H1 (cell line): ENCODE results near the gene STRA8. TPM values are rescaled to one million over a fixed set of nuclear protein-coding genes. Genes with fewer than 3 reads are reported as not detected.

Experiments used
- CTCF ChIA-PET: fragments of 300-600 bp; sonication (Branson Sonifier 250); formaldehyde crosslinking; loops from one replicate; lab custom pipeline; 2021; ENCODE audit not compliant: partially characterized antibody; lab: Charles Lee
- POLR2A ChIA-PET: fragments of 300-600 bp; sonication (Branson Sonifier 250); formaldehyde crosslinking; loops from one replicate; lab custom pipeline; 2021; ENCODE audit warnings: inconsistent platforms; ENCODE audit not compliant: partially characterized antibody; lab: Charles Lee
- DNase-seq, 2 experiments: peaks; one replicate each; pipeline versions ENCODE4 v3.0.0 to v3.0.0-alpha.2; 2010 to 2022; ENCODE audit warnings: low spot score in 2 of 2, low read depth in 1 of 2, mixed read lengths in 1 of 2
- FAIRE-seq: peaks from 2 replicates; lab custom pipeline; 2011; peaks lifted over from hg19 to GRCh38; lab: Jason Lieb, UNC
- H2AFZ ChIP-seq: 2 replicates; pipeline ENCODE4 v1.8.1; 2012; ENCODE audit warnings: low read length, inconsistent platforms
- H2AK5ac ChIP-seq: 2 replicates; pipeline ENCODE4 v1.6.1; 2013; ENCODE audit warnings: low read depth, low read length
- H2BK120ac ChIP-seq: replicated peaks from 2 replicates; pipeline ENCODE3; 2013; ENCODE audit warnings: low read depth, low read length, inconsistent platforms
- H2BK12ac ChIP-seq: 2 replicates; pipeline ENCODE4 v1.6.1; 2013; ENCODE audit warnings: low read depth, low read length
- H2BK15ac ChIP-seq: 2 replicates; pipeline ENCODE4 v1.6.1; 2013; ENCODE audit warnings: low read length
- H2BK20ac ChIP-seq: 2 replicates; pipeline ENCODE4 v1.6.1; 2013; ENCODE audit warnings: low read length
- H2BK5ac ChIP-seq: 2 replicates; pipeline ENCODE4 v1.6.1; 2013; ENCODE audit warnings: low read depth, low read length
- H3K14ac ChIP-seq: 2 replicates; pipeline ENCODE4 v1.6.1; 2013; ENCODE audit warnings: inconsistent platforms; ENCODE audit not compliant: insufficient read length
- H3K18ac ChIP-seq: 2 replicates; pipeline ENCODE4 v1.6.1; 2013; ENCODE audit warnings: low read length; ENCODE audit errors: extremely low read depth
- H3K23ac ChIP-seq: 2 replicates; pipeline ENCODE4 v1.6.1; 2013; ENCODE audit warnings: inconsistent platforms; ENCODE audit not compliant: insufficient read length
- H3K23me2 ChIP-seq: 2 replicates; pipeline ENCODE4 v1.6.1; 2013; ENCODE audit warnings: low read depth, low read length
- H3K27ac ChIP-seq: 2 replicates; pipeline ENCODE4 v1.6.1; 2011; ENCODE audit warnings: low read depth, low read length, inconsistent platforms
- H3K27me3 ChIP-seq, 4 experiments: replicated peaks in 1 of 4; 1 replicate in 1 of 4; 2 replicates in 3 of 4; pipeline versions ENCODE4 v1.6.1 to v1.8.1; 2011 to 2013; ENCODE audit warnings: low read length in 3 of 4, mild to moderate bottlenecking in 3 of 4, inconsistent platforms in 2 of 4, mixed read lengths in 2 of 4, moderate library complexity in 1 of 4; ENCODE audit not compliant: control insufficient read depth in 3 of 4, insufficient read depth in 3 of 4; ENCODE audit errors: extremely low read depth in 1 of 4
- H3K36me3 ChIP-seq, 4 experiments: 2 replicates each; pipeline versions ENCODE4 v1.6.1 to v1.8.1; 2011 to 2013; ENCODE audit warnings: mild to moderate bottlenecking in 4 of 4, low read length in 3 of 4, moderate library complexity in 2 of 4, control low read depth in 1 of 4, inconsistent platforms in 1 of 4; ENCODE audit not compliant: insufficient read depth in 4 of 4, control insufficient read depth in 2 of 4
- H3K4ac ChIP-seq: replicated peaks from 2 replicates; pipeline ENCODE3; 2013; ENCODE audit warnings: low read length, low read depth, mixed read lengths, inconsistent platforms; ENCODE audit not compliant: insufficient read length
- H3K4me1 ChIP-seq, 4 experiments: replicated peaks in 1 of 4; 1 replicate in 1 of 4; 2 replicates in 3 of 4; pipeline versions ENCODE4 v1.6.1 to v1.8.1; 2011 to 2013; ENCODE audit warnings: low read length in 3 of 4, inconsistent platforms in 2 of 4, mixed read lengths in 1 of 4; ENCODE audit not compliant: insufficient read depth in 4 of 4, control insufficient read depth in 3 of 4
- H3K4me2 ChIP-seq, 2 experiments: 2 replicates each; pipeline versions ENCODE4 v1.6.1 to v1.8.1; 2011 to 2013; ENCODE audit warnings: low read depth in 2 of 2, low read length in 2 of 2, control low read depth in 1 of 2, inconsistent platforms in 1 of 2, mild to moderate bottlenecking in 1 of 2; ENCODE audit not compliant: insufficient read depth in 1 of 2
- H3K4me3 ChIP-seq, 4 experiments: fragments of 200-600, 300-600 bp in 1 of 4; sonication (generic), shearing (Covaris generic), sonication (Bioruptor Twin) in 1 of 4; 2 replicates each; pipeline versions ENCODE4 v1.5.1 to v1.8.1; 2011 to 2016; ENCODE audit warnings: low read length in 4 of 4, low read depth in 3 of 4, control low read depth in 2 of 4, inconsistent platforms in 2 of 4, mild to moderate bottlenecking in 2 of 4, mixed read lengths in 1 of 4, moderate library complexity in 1 of 4; ENCODE audit not compliant: insufficient read depth in 2 of 4; ENCODE audit errors: extremely low read depth in 1 of 4
- H3K56ac ChIP-seq: replicated peaks from 2 replicates; pipeline ENCODE3; 2013; ENCODE audit warnings: low read depth, mild to moderate bottlenecking, mixed read lengths, low read length, inconsistent platforms; ENCODE audit not compliant: insufficient read length
- H3K79me1 ChIP-seq: 2 replicates; pipeline ENCODE4 v1.6.1; 2013; ENCODE audit warnings: low read depth, low read length, control low read depth
- H3K79me2 ChIP-seq, 2 experiments: 2 replicates each; pipeline versions ENCODE4 v1.6.1 to v1.8.1; 2012 to 2013; ENCODE audit warnings: low read length in 2 of 2, mild to moderate bottlenecking in 2 of 2, inconsistent platforms in 1 of 2; ENCODE audit not compliant: insufficient read depth in 2 of 2, control insufficient read depth in 1 of 2
- H3K9ac ChIP-seq, 4 experiments: replicated peaks in 1 of 4; 1 replicate in 1 of 4; 2 replicates in 3 of 4; pipeline versions ENCODE4 v1.6.1 to v1.8.1; 2011 to 2013; ENCODE audit warnings: low read depth in 3 of 4, low read length in 3 of 4, control low read depth in 2 of 4, mild to moderate bottlenecking in 2 of 4, moderate library complexity in 2 of 4, inconsistent platforms in 1 of 4; ENCODE audit errors: extremely low read depth in 1 of 4
- H3K9me3 ChIP-seq, 2 experiments: 2 replicates each; pipeline versions ENCODE4 v1.6.1 to v1.8.1; 2012 to 2013; ENCODE audit warnings: mild to moderate bottlenecking in 2 of 2, moderate library complexity in 2 of 2, control low read depth in 1 of 2, inconsistent platforms in 1 of 2, low read depth in 1 of 2, low read length in 1 of 2, mixed read lengths in 1 of 2; ENCODE audit not compliant: insufficient read depth in 2 of 2
- H4K20me1 ChIP-seq, 2 experiments: replicated peaks in 1 of 2; 2 replicates each; pipeline versions ENCODE3 to v1.8.1; 2011 to 2013; ENCODE audit warnings: inconsistent platforms in 2 of 2, low read length in 2 of 2, mild to moderate bottlenecking in 1 of 2; ENCODE audit not compliant: insufficient read depth in 2 of 2, control insufficient read depth in 1 of 2
- H4K5ac ChIP-seq: 2 replicates; pipeline ENCODE4 v1.6.1; 2013; ENCODE audit warnings: low read length, low read depth, mixed read lengths, inconsistent platforms; ENCODE audit not compliant: insufficient read length
- H4K8ac ChIP-seq: 2 replicates; pipeline ENCODE4 v1.8.0; 2013; ENCODE audit warnings: mild to moderate bottlenecking, moderate library complexity, low read length, inconsistent platforms; ENCODE audit not compliant: insufficient read depth; ENCODE audit errors: extremely low read depth
- H4K91ac ChIP-seq: replicated peaks from 2 replicates; pipeline ENCODE3; 2013; ENCODE audit warnings: low read length, mixed read lengths, inconsistent platforms; ENCODE audit not compliant: insufficient read length
- CHD1 ChIP-seq: IDR thresholded peaks from 2 replicates; pipeline ENCODE4 v1.6.1; 2012; ENCODE audit warnings: low read depth, low read length, improper control_type of control experiment
- CTBP2 ChIP-seq: IDR thresholded peaks from 2 replicates; pipeline ENCODE4 v1.7.0; 2011; ENCODE audit warnings: borderline replicate concordance, mild to moderate bottlenecking, moderate library complexity, mixed read lengths, low read length; ENCODE audit not compliant: insufficient read depth, insufficient read length
- EGR1 ChIP-seq: IDR thresholded peaks from 2 replicates; pipeline ENCODE4 v1.6.1; 2011; ENCODE audit warnings: low read depth, low read length, borderline replicate concordance
- EP300 ChIP-seq, 2 experiments: IDR thresholded peaks; 1 replicate in 1 of 2; 2 replicates in 1 of 2; pipeline ENCODE4 v1.6.1; 2011 to 2012; ENCODE audit warnings: low read depth in 2 of 2, low read length in 2 of 2, mild to moderate bottlenecking in 2 of 2, borderline replicate concordance in 1 of 2, inconsistent platforms in 1 of 2, moderate library complexity in 1 of 2
- NANOG ChIP-seq: IDR thresholded peaks from 2 replicates; pipeline ENCODE4 v1.6.1; 2011; ENCODE audit warnings: low read length, low read depth, mild to moderate bottlenecking, inconsistent platforms; ENCODE audit not compliant: insufficient read depth, poor library complexity, severe bottlenecking
- PHF8 ChIP-seq: fragments of 200-600 bp; sonication (generic); conservative IDR thresholded peaks from 2 replicates; pipeline ENCODE4 v1.7.1; 2012; ENCODE audit warnings: low read depth, mild to moderate bottlenecking, inconsistent platforms, low read length, moderate library complexity
- RXRA ChIP-seq: IDR thresholded peaks from 2 replicates; pipeline ENCODE4 v1.6.1; 2011; ENCODE audit warnings: low read depth, mild to moderate bottlenecking, low read length, moderate library complexity; ENCODE audit not compliant: insufficient read depth
- TAF1 ChIP-seq: IDR thresholded peaks from 2 replicates; pipeline ENCODE4 v1.6.1; 2011; ENCODE audit warnings: mild to moderate bottlenecking, low read depth, low read length
- YY1 ChIP-seq: IDR thresholded peaks from 2 replicates; pipeline ENCODE4 v1.6.1; 2011; ENCODE audit warnings: low read depth, mild to moderate bottlenecking, low read length
- WGBS, 2 experiments: shearing (Covaris generic) in 1 of 2; methylation state at CpG; one replicate each; pipeline versions ENCODE4 v1.1.6 to v1.1.7; 2013 to 2015; ENCODE audit warnings: low lambda C conversion rate in 2 of 2, mixed read lengths in 2 of 2, inconsistent platforms in 1 of 2, low coverage in 1 of 2, missing lambda C conversion rate in 1 of 2; ENCODE audit not compliant: insufficient replicate concordance in 2 of 2, insufficient coverage in 1 of 2, insufficient read length in 1 of 2; ENCODE audit errors: extremely low coverage in 1 of 2, missing lambda C conversion rate in 1 of 2; 5-methylcytosine and 5-hydroxymethylcytosine counted together
- polyA plus RNA-seq, 7 experiments: library from polyadenylated mRNA; depleted of rRNA in 3 of 7; stranded (reverse) in 5 of 7; unstranded in 2 of 7; fragments of >200 nt in 5 of 7; fragments of 200-250 nt in 2 of 7; gene quantifications; 1 replicate in 5 of 7; 2 replicates in 1 of 7; 4 replicates in 1 of 7; pipeline versions ENCODE4 v1.2.1 to v1.2.3, GENCODE V29; 2011 to 2013; ENCODE audit warnings: missing spikeins in 2 of 7, mixed read lengths in 2 of 7
- total RNA-seq: library from RNA; stranded (reverse); fragmentation: NEBNext Ultra II Directional; extraction: Animal tissue kit (Norgen Biotek cat#: 25700); gene quantifications from 2 replicates; pipeline ENCODE4 v1.2.1, GENCODE V29; 2021

Gene STRA8
- total and polyA plus RNA-seq, 2 of the 8 experiments (the other 6 are each of a cell fraction or from before 2014, with no cell fraction given): not detected

DNA sequence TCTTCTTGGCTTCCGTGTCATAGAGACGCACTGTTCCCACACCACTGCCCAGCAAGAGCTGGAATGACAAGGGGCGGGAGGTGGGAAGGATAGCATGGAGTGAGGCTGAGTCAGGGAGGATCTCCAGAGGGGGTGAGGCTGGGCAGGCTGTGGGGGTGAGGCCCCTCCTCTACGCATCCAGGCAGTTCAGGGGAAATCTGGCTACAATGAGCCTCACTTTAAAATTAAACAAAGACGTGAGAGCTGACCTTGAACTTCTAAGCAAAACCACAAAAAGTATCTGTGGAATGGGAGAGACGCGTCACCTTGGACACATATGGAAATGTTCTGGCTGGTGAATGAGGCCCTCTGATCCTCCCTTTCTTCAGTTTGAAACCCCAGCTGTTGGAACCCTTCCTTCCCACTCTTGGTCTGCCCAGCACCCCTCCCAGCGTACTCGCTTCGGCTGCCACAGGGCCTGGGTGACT lies 40.0 kb upstream of the STRA8 start:
- ChIA-PET POLR2A (interaction anchor here (1.2 kb wide), 3 partner anchors 14 to 24 kb away, joined by 3 to 4 read pairs (median 4); partner anchors contain the start of gene CYREN), CTCF (interaction anchor here (0.8 to 1.3 kb wide), 2 partner anchors 17 to 25 kb away, joined by 3 to 4 read pairs; no protein-coding TSS in a partner anchor)
- no peak overlapping the region for H4K8ac ChIP-seq
- H2BK5ac ChIP-seq: peak overlapping the region; percentile 32; the same call in 1 of the 2 replicates
- H4K91ac ChIP-seq: no peak overlapping the region
- 85% methylated on average over 10 of the region's 10 CpGs; no CpG with 5 or more reads in 1 of the 2 experiments for WGBS, 2 experiments
- H3K4ac ChIP-seq: no peak overlapping the region
- H3K27me3 ChIP-seq: no peaks in the 10 kb centered on the region
- no peak overlapping the region for H2AFZ ChIP-seq
- H2BK12ac ChIP-seq: no peak overlapping the region
- H3K4me1 ChIP-seq: no peaks in the 10 kb centered on the region
- no peaks in the 10 kb centered on the region for H3K79me2 ChIP-seq
- FAIRE-seq (no peak), DNase-seq (no peak)
- no peak overlapping the region for H3K4me2 ChIP-seq
- H4K20me1 ChIP-seq: peaks cover 0 to 2% of the 10 kb centered on the region in 2 experiments
- no peak overlapping the region for H2BK15ac ChIP-seq
- H4K5ac ChIP-seq: no peak overlapping the region
- H3K56ac ChIP-seq: no peak overlapping the region
- no peak for TF ChIP-seq PHF8
- no peak for TF ChIP-seq TAF1
- TF ChIP-seq CHD1: no peak
- no peak for TF ChIP-seq EP300 (IDR thresholded peaks at IDR 0.05; ENCODE audit: borderline replicate concordance in 1 of 2, low read depth in 2 of 2, low read length in 2 of 2)
- TF ChIP-seq EGR1: no peak
- no peak for TF ChIP-seq NANOG
- TF ChIP-seq RXRA: no peak
- no peak for TF ChIP-seq CTBP2
- TF ChIP-seq YY1: no peak
- peaks cover 0 to 2% (median under 1%) of the 10 kb centered on the region in 4 experiments; a peak in 2 of 8 replicates for H3K36me3 ChIP-seq
- H2BK20ac ChIP-seq: no peak overlapping the region
- no peak overlapping the region for H2BK120ac ChIP-seq
- H3K18ac ChIP-seq: no peak overlapping the region
- H3K23ac ChIP-seq: no peak overlapping the region
- no peak overlapping the region for H2AK5ac ChIP-seq
- no peak overlapping the region for H3K14ac ChIP-seq
- H3K4me3 ChIP-seq: no peak overlapping the region
- H3K27ac ChIP-seq: no peak overlapping the region
- H3K9me3 ChIP-seq: no peaks in the 10 kb centered on the region
- no peaks in the 10 kb centered on the region for H3K23me2 ChIP-seq
- H3K9ac ChIP-seq: no peak overlapping the region
- H3K79me1 ChIP-seq: no peaks in the 10 kb centered on the region
